ENCODE measurements around the gene HSDL1. TPM values are rescaled to one million over a fixed set of nuclear protein-coding genes. Genes with fewer than 3 reads are reported as not detected.

Gene HSDL1
- total and polyA plus RNA-seq, 8 donors, result 26.0 to 45.9 (median 41.3) TPM

GRCh38 chr16:84084570-84085270 is 60.3 kb downstream of the HSDL1 start:
- Histone ChIP-seq H3K27me3 (no peaks in the 10 kb centered on the region), H3K27ac (no peak overlapping the region), H3K36me3 (peaks cover 0 to 87% of the 10 kb centered on the region in 2 donors), H3K9me3 (no peaks in the 10 kb centered on the region), H3K4me1 (peaks cover 0 to 51% of the 10 kb centered on the region in 2 donors), H3K4me3 (no peak overlapping the region)
- peak; percentile 39 to 71 for TF ChIP-seq CTCF (IDR thresholded peaks at IDR 0.05)
- DNase-seq (peak; percentile 35 to 79 (median 64)), ATAC-seq (peak; percentile 94)
- intact Hi-C loops (cut with DNase I), result no loop called here

GRCh38 chr16:84082835-84083569 is 62.0 kb downstream of the HSDL1 start:
- H3K4me1 ChIP-seq, result peaks cover 0 to 40% of the 10 kb centered on the region in 2 donors
- H3K27ac ChIP-seq, result peak overlapping the region in 1 of 2 donors; percentile 72
- H3K9me3 ChIP-seq, result no peaks in the 10 kb centered on the region
- TF ChIP-seq CTCF (IDR thresholded peaks at IDR 0.05), result no peak
- H3K4me3 ChIP-seq, result no peak overlapping the region
- intact Hi-C loops (cut with DNase I), result no loop called here
- ATAC-seq (no peak), DNase-seq (no peak)
- H3K36me3 ChIP-seq, result peaks cover 0 to 84% of the 10 kb centered on the region in 2 donors
- H3K27me3 ChIP-seq, result no peaks in the 10 kb centered on the region

GRCh38 chr16:84082110-84082509 is 62.9 kb downstream of the HSDL1 start:
- intact Hi-C loops (cut with DNase I), result no loop called here

GRCh38 chr16:84081446-84081989 is 63.5 kb downstream of the HSDL1 start:
- TF ChIP-seq CTCF (IDR thresholded peaks at IDR 0.05), result no peak
- Histone ChIP-seq H3K9me3 (no peaks in the 10 kb centered on the region), H3K27me3 (no peaks in the 10 kb centered on the region), H3K27ac (no peak overlapping the region), H3K36me3 (peaks cover 0 to 75% of the 10 kb centered on the region in 2 donors), H3K4me3 (no peak overlapping the region), H3K4me1 (peaks cover 0 to 31% of the 10 kb centered on the region in 2 donors)
- intact Hi-C loops (cut with DNase I), result no loop called here
- DNase-seq (no peak), ATAC-seq (no peak)

More at GRCh38 chr16:84082110-84082509, 62.9 kb downstream of the HSDL1 start:
- no peak overlapping the region for H3K27ac ChIP-seq
- peaks cover 0 to 32% of the 10 kb centered on the region in 2 donors for H3K4me1 ChIP-seq
- H3K9me3 ChIP-seq, result no peaks in the 10 kb centered on the region
- H3K27me3 ChIP-seq, result no peaks in the 10 kb centered on the region
- DNase-seq, result no peak
- H3K4me3 ChIP-seq, result no peak overlapping the region
- no peak for ATAC-seq
- TF ChIP-seq CTCF (IDR thresholded peaks at IDR 0.05), result no peak
- peaks cover 0 to 75% of the 10 kb centered on the region in 2 donors for H3K36me3 ChIP-seq

- ATAC-seq, result no peak
- H3K36me3 ChIP-seq, result peaks cover 0 to 72% of the 10 kb centered on the region in 2 donors
- no peak for DNase-seq
- H3K9me3 ChIP-seq, result no peaks in the 10 kb centered on the region
- H3K27me3 ChIP-seq, result no peaks in the 10 kb centered on the region
- intact Hi-C loops (cut with DNase I), result no loop called here
- H3K4me3 ChIP-seq, result no peak overlapping the region
- no peak for TF ChIP-seq CTCF (IDR thresholded peaks at IDR 0.05)
- peaks cover 0 to 24% of the 10 kb centered on the region in 2 donors for H3K4me1 ChIP-seq
- H3K27ac ChIP-seq, result no peak overlapping the region
Measured at GRCh38 chr16:84080813-84081212, 64.2 kb downstream of the HSDL1 start.

Measured in left lung (tissue), 10 donors.